GM18951 (cell line): ENCODE data around the gene MPPED1.

Source experiments
- POLR2A ChIP-seq: IDR thresholded peaks from 4 replicates; pipeline ENCODE4 v1.6.1; 2011; ENCODE audit warnings: mild to moderate bottlenecking; ENCODE audit not compliant: insufficient read length, insufficient read depth; ENCODE audit errors: extremely low read depth
- in situ Hi-C: fragments of 300-500 bp; cut with MboI; formaldehyde crosslinking; loops from one replicate; pipeline ENCODE4 v1.12.0; 2022; ENCODE audit warnings: low sequenced_read_pairs, mixed read lengths, inconsistent platforms; ENCODE audit not compliant: unreplicated experiment

The MPPED1 gene

GRCh38 chr22:43408009-43408408 is 3.8 kb upstream of the MPPED1 start:
- in situ Hi-C loops: no loop called here
- no peak for TF ChIP-seq POLR2A

- TF ChIP-seq POLR2A: no peak
- in situ Hi-C loops: no loop called here
These were observed 2.8 kb upstream of the MPPED1 start for GRCh38 chr22:43409046-43409445.

GRCh38 chr22:43409800-43410199 is 2.0 kb upstream of the MPPED1 start:
- TF ChIP-seq POLR2A: no peak
- in situ Hi-C loops: no loop called here

- TF ChIP-seq POLR2A: no peak
- in situ Hi-C loops: no loop called here
These were observed 560 bp upstream of the MPPED1 start for GRCh38 chr22:43411040-43411868.

DNA sequence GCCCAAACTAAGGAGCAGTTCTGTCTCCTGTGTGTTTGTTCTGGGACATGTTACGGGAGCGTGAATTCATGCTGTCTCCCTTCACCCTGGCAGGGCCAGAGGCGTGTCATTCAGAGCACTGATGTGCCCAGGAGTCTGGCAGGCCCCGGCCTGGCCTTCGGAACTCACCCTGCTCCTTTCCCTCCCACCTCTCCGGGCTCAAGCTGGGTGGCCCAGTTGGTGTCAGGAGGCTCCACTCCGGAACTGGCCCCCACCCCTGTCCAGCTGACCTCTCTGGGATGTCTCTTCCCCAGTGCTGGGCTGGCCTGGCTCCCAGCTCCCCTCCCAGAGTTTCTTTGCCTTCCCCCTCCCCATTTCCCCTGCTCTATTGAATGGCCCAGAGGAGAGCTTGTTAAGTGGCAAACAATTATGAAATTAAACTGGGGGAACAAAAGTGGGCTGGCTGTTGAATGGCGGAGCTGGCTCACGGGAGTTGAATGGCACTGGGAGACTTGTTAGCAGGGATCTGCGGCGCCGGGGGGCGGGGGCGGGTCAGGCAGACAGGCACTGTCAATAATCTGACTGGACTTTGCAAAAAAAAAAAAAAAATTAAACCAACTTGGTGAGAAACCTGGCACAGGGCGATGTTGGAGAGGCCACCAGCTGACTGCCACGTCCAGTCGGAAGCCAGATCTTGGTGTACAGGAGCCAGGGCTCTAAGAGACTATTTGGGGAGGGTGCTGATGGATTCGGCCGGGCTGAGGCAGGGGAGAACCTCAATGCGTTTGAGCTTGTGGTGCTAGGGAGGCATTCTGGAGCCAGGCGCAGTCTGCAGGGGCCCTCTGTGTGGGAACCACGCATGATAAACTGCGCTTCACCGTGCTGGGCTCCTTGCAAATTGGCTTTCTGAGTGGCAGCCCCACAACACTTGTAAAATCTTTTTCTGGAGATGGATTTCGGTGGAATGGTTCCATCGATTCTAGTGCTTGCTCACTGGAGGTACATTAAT is 1.3 kb downstream of the MPPED1 start:
- no peak for TF ChIP-seq POLR2A
- in situ Hi-C loops: no loop called here

- in situ Hi-C loops: no loop called here
- TF ChIP-seq POLR2A: no peak
These were observed 2.0 kb downstream of the MPPED1 start for GRCh38 chr22:43413826-43414225.

- no peak for TF ChIP-seq POLR2A
- in situ Hi-C loops: no loop called here
These were observed 3.9 kb downstream of the MPPED1 start for GRCh38 chr22:43415681-43416080.

- in situ Hi-C loops: no loop called here
- TF ChIP-seq POLR2A: no peak
These were observed 5.7 kb downstream of the MPPED1 start for GRCh38 chr22:43417555-43417954.

- no peak for TF ChIP-seq POLR2A
- in situ Hi-C loops: no loop called here
These were observed 6.4 kb downstream of the MPPED1 start for GRCh38 chr22:43418079-43418825.

DNA sequence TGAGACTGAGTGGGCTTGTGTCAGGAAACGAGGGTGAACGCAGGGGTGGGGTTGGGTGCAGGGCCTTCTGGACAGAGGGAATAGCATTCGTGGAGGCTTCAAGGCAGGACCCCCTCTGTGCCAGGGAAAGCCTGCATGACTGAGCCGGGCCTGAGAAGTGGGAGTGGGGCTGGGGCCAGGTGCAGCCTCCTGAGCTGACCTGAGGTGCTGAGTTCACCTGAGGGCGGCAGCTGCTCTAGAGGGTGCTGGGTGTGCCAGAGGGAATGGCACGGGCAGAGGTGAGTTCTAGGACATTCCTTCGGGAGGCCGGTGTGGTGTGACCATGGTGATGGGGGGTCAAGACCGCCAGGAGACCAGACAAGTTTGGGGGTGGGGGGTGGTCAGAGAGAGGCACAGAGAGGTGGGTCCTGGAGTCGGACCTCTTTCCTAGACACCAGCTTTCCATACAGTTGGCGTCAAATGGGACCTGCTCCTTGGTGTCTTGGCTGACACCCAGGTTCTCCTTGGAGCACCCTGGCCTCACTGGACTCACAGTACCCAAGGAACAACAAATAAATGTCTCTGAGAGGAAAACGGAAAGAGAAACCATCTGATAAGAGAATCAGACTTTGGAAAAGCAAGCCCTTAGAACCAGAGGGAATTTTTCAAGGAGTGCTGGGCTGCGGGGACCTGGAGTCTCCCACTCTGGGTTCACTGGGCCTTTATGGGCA is 7.7 kb downstream of the MPPED1 start:
- in situ Hi-C loops: no loop called here
- TF ChIP-seq POLR2A: no peak

DNA sequence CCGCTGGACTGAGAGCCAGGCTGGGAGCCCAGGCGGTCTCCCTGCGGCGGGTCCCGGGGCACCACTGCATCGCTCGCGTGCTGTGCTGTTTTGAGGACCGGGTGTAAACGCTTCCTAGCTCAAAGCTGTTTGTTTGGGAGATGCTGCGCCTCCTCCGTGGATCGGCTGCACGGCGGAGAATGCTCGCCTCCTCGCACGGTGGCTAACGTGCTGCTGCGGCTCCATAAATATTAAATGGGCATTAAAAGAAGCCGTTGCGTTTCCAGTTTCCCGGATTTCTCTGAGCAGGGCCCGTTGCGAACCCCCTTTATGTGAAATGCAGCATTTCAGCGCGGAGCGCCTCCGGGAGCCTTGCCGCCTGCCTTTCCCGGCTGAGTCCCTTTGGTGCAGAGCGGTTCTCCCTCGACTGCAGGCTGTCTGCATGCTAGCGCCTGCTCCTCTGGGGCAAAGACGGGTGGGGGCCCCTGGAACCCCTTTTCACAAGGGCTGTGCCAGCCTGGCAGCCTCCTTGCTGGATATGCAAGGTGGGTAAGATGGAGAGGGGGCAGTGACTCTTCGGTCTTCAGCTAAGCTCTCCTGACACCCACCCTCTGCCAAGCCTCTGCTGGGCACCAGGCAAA is 9.3 kb downstream of the MPPED1 start:
- TF ChIP-seq POLR2A: no peak
- in situ Hi-C loops: no loop called here

- no peak for TF ChIP-seq POLR2A
- in situ Hi-C loops: no loop called here
These were observed 10.3 kb downstream of the MPPED1 start for GRCh38 chr22:43421914-43422615.

GRCh38 chr22:43423046-43423445 is 11.2 kb downstream of the MPPED1 start:
- TF ChIP-seq POLR2A: no peak
- in situ Hi-C loops: no loop called here
